Stimulated activated CD4-positive, alpha-beta T cell treated with anti-CD3 and anti-CD28 coated beads, Interleukin-15, amount 100 ng/mL, for 48 hours (primary cell): Measurements from ENCODE around the gene DMRTC2.
"Not testable (repeated sequence)": the region's sequence is repeated elsewhere in the genome, so short reads cannot be mapped to it uniquely, and the experiment has no call there.

Source experiments
- DNase-seq, 2 donors: peaks; one replicate each; pipeline ENCODE4 v3.0.0-alpha.2; 2020; ENCODE audit warnings: low read depth in 2 of 2

The DMRTC2 gene

GRCh38 chr19:41871573-41872383 is 26.9 kb downstream of the DMRTC2 start:
- DNase-seq, result peak; percentile 59 to 69

- no peak for DNase-seq
Measured at GRCh38 chr19:41872384-41872774, 27.5 kb downstream of the DMRTC2 start.

DNA sequence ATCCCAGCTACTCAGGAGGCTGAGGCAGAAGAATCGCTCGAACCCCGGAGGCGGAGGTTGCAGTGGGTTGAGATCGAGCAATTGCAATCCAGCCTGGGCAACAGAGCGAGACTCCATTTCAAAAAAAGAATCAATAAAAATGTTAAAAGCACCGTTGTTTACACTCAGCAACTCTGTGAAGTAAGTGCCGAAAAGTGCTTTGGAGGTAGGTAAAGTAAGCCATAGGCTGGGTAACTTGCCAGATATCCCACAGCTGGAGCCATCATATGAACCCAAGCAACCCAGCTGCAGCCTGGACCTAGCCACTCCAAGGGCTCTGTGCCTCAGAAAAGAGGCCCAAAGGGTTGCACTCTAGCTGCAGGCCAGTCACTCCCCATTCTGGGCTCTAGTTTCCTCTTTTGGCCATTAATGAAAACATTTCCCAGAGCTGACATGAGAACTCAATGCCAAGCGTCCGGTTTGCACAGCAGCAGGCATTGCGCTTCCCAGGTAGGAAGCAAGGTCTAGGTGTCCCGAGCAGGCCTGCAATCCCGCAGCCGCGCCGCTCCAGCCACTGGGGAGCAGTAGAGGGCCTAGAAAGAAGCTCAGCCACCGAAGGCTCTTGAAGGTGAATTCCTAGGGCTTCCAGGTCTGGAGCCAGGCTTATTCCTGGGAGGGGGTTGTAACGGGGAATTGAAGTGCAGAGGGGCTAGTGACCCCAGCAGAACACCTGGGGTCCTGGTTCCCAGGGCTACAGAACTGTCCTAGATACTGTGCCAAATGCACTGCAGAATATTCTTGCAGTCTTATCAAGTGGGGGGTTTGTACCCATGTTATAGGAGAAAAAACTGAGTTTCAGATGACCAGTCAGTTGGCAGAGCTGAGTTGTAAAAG is 28.2 kb downstream of the DMRTC2 start:
- peak in 1 of 2 donors; percentile 53 for DNase-seq

GRCh38 chr19:41875973-41876372 is 31.1 kb downstream of the DMRTC2 start:
- not testable (repeated sequence) for DNase-seq

GRCh38 chr19:41876847-41877832 is 32.3 kb downstream of the DMRTC2 start, which contains the start of gene CD79A:
TSS of gene CD79A (plus strand) at chr19:41877279. CDS start at chr19:41877305, 26 bp downstream.
- no peak for DNase-seq

DNA sequence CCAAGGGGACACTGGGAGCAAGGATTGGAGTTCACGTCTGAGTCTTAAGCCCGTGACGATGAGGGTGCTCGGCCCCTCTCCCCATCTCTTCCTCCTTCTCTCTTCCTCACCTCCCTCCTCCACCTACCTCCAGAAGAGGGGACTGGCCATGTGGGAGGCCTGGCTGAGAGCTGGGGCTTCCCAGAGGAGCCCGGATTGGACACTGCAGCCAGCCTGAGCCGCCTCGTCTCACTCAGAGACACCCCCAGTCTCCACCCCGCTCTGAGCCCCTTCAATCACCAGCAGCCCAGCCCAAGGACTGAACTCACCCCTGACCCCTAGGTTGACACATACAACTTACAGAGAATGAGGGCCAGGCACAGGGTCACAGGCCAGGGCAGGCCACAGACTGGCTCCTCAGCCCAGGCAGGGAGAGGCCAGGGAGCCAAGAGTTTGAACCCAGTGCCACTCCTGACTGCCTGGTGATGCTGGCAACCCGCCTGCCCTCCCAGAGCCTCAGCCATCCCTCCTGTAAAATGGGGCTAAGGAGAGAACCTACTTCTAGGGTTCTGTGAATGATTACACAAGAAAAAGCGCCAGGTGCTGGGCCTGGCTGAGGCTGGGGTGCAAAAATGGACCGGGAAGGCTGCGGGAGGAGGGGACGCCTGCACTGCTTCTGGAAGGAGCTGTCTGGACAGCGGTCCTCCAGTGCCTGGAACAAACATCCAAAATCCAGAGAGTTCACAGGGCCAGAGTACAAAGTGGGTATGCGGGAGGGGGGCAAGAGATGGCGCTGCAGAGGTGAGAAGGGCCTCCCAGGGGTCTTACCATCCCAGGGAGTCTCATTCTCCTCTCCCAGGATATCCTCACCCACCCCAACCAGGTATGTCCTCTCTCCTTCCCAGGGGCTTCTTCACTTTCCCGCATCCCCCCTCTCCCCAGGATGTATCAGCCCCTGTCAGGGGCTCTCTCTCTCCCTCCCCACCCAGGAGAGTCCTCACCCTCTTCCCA is 33.4 kb downstream of the DMRTC2 start:
- no peak for DNase-seq

DNA sequence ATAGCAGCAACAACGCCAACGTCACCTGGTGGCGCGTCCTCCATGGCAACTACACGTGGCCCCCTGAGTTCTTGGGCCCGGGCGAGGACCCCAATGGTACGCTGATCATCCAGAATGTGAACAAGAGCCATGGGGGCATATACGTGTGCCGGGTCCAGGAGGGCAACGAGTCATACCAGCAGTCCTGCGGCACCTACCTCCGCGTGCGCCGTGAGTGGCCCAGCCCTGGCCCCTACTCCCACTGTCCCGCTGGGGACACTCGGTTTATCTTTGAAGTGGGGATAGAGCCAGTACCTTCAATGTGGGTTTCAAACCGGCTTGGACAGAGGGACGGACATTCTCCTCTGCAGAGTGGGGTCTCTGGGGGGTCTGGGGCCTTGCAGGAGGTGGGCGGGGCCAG is 34.2 kb downstream of the DMRTC2 start:
- DNase-seq, result no peak

- no peak for DNase-seq
Measured at GRCh38 chr19:41879670-41880328, 35.0 kb downstream of the DMRTC2 start.

- DNase-seq, result no peak
Measured at GRCh38 chr19:41880329-41880708, 35.5 kb downstream of the DMRTC2 start.

GRCh38 chr19:41882568-41883462 is 38.0 kb downstream of the DMRTC2 start, which contains the start of gene ARHGEF1:
TSS of gene ARHGEF1 (plus strand) at chr19:41883184. CDS start at chr19:41888083, 4,899 bp downstream.
- no peak for DNase-seq

DNA sequence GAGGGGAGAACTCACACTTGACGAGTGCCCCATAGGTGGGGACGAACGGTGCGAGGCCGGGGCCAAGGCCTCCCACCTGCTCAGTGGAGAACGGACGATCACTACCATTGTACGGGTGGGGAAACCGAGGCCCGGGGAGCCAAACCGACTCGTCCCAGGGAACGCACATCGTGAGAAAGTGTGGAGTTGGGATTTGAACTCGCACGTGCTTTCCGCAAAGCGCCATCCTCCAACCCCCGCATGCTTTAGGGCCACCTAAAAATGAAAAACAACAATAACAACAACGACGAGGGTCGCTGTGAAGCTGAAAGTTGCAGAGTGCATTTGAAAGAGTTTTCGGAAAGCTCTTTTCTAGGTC is 38.6 kb downstream of the DMRTC2 start:
- no peak for DNase-seq

GRCh38 chr19:41883821-41884733 is 39.2 kb downstream of the DMRTC2 start:
- peak; percentile 89 for DNase-seq

GRCh38 chr19:41886761-41887710 is 42.2 kb downstream of the DMRTC2 start:
- peak in 1 of 2 donors; percentile 53 for DNase-seq

GRCh38 chr19:41887711-41888382 is 43.0 kb downstream of the DMRTC2 start:
- peak; percentile 82 to 85 for DNase-seq

- DNase-seq, result no peak
Measured at GRCh38 chr19:41888926-41889325, 44.1 kb downstream of the DMRTC2 start.

DNA sequence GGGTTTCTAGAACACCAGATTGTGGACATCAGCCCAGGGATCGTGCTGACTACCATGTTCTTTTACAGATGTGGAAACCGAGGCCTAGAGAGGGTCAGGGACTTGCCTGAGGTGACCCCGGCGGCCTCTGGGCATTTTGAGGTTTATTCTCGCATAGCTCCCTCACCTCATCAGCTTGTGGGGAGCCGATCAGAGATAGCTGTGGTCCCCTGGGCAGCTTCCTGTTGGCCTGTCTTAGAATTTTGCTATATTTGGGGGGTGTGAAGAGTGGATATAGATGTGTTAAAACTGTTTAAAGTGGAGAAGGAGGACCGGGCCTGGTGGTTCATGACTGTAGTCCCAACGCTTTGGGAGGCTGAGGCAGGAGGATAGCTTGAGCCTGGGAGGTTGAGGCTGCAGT is 45.1 kb downstream of the DMRTC2 start:
- no peak for DNase-seq
